ENCODE measurements around the gene SHKBP1. TPM values are rescaled to one million over a fixed set of nuclear protein-coding genes. Genes with fewer than 3 reads are reported as not detected.
"Not testable (repeated sequence)": the region's sequence is repeated elsewhere in the genome, so short reads cannot be mapped to it uniquely, and the experiment has no call there.

The SHKBP1 gene
- total RNA-seq, 3 donors from 2014 or later = 25.8 to 42.9 (median 34.1) TPM

DNA sequence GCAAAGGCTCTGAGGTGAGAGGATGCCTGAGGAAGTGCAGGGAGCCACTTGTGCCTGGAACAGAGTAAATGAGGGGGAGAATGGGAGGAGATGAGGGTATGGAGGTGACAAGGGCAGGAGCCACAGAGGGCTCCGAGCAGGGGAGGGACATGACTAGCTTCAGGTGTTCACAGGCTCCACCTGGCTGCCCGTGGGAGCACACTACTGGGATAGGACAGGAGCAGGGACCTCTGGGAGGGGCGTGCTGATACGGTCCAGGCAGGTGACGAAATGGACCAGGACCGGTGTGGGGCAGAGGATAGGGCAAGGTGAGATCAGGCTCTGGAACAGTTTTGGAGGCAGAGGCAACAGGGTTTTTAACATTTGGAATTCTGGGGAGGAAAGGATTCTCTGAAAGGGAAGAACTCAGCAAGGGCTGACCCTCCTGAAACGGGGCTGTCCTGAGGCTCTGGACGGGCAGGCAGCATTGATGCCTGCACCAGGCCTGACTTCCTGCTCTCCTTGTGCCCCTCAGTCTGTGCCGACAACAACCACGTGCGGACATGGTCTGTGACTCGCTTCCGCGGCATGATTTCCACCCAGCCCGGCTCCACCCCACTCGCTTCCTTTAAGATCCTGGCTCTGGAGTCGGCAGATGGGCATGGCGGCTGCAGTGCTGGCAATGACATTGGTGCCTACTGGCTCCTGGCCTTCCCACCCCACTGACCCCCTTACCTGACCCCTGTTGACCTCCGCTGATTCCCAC is 11.6 kb downstream of the SHKBP1 start:
- Histone ChIP-seq H3K4me1 (no peaks in the 10 kb centered on the region), H3K9me3 (no peaks in the 10 kb centered on the region), H3K27ac (no peak overlapping the region), H3K36me3 (no peaks in the 10 kb centered on the region), H3K27me3 (no peaks in the 10 kb centered on the region), H3K4me3 (no peak overlapping the region)
- intact Hi-C loops (cut with DNase I; ENCODE audit: low total_unique reads) = no loop called here
- no peak for TF ChIP-seq POLR2AphosphoS5 (IDR thresholded peaks at IDR 0.05)
- TF ChIP-seq, protein P1, sequence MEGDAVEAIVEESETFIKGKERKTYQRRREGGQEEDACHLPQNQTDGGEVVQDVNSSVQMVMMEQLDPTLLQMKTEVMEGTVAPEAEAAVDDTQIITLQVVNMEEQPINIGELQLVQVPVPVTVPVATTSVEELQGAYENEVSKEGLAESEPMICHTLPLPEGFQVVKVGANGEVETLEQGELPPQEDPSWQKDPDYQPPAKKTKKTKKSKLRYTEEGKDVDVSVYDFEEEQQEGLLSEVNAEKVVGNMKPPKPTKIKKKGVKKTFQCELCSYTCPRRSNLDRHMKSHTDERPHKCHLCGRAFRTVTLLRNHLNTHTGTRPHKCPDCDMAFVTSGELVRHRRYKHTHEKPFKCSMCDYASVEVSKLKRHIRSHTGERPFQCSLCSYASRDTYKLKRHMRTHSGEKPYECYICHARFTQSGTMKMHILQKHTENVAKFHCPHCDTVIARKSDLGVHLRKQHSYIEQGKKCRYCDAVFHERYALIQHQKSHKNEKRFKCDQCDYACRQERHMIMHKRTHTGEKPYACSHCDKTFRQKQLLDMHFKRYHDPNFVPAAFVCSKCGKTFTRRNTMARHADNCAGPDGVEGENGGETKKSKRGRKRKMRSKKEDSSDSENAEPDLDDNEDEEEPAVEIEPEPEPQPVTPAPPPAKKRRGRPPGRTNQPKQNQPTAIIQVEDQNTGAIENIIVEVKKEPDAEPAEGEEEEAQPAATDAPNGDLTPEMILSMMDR (IDR thresholded peaks at IDR 0.05) = no peak
- no peak for TF ChIP-seq POLR2A (IDR thresholded peaks at IDR 0.05)
- DNase-seq (ENCODE audit: low spot score in 2 of 2) = no peak

DNA sequence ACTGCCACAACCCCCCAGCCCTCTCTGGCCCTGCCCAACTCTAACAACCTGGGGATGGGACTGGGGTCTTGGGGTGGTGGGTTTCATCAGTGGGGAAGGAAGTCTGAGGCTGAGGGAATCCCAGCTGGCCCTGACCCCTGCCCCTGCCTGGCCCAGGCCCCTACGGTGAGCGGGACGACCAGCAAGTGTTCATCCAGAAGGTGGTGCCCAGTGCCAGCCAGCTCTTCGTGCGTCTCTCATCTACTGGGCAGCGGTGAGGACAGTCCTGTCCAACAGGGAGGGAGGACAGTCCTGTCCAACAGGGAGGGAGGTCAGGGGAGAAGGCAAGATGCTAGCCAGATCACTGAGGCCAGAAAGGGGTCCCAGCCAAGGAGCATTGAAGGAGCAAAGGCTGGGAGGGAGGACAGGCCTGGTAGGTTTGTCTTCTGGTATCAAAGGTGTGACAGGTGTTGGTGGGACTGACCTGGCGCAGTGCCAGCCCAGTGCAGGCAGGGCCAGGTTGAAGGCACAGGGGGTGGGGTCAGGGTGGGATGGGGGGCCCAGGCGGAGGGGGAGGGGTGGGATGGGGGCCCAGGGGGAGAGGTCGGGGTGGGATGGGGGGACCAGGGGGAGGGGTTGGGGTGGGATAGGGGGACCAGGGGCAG is 12.4 kb downstream of the SHKBP1 start:
- TF ChIP-seq POLR2AphosphoS5 (IDR thresholded peaks at IDR 0.05) (no peak), POLR2A (IDR thresholded peaks at IDR 0.05) (no peak)
- TF ChIP-seq, protein P1 (IDR thresholded peaks at IDR 0.05) = no peak
- intact Hi-C loops (cut with DNase I; ENCODE audit: low total_unique reads) = no loop called here
- no peak overlapping the region for H3K27ac ChIP-seq

GRCh38 chr19:40589591-40590429 is 13.1 kb downstream of the SHKBP1 start:
- H3K27ac ChIP-seq = no peak overlapping the region
- no peak overlapping the region for H3K4me3 ChIP-seq
- H3K36me3 ChIP-seq = no peaks in the 10 kb centered on the region
- no peaks in the 10 kb centered on the region for H3K9me3 ChIP-seq
- DNase-seq (ENCODE audit: low spot score in 2 of 2) = no peak
- intact Hi-C loops (cut with DNase I; ENCODE audit: low total_unique reads) = no loop called here
- no peaks in the 10 kb centered on the region for H3K27me3 ChIP-seq
- no peaks in the 10 kb centered on the region for H3K4me1 ChIP-seq
- TF ChIP-seq, protein P1 (IDR thresholded peaks at IDR 0.05) = no peak
- TF ChIP-seq POLR2AphosphoS5 (IDR thresholded peaks at IDR 0.05) = no peak
- no peak for TF ChIP-seq POLR2A (IDR thresholded peaks at IDR 0.05)

More for the DNA sequence above, 12.4 kb downstream of the SHKBP1 start:
- Histone ChIP-seq H3K9me3 (no peaks in the 10 kb centered on the region), H3K4me3 (no peak overlapping the region), H3K27me3 (no peaks in the 10 kb centered on the region), H3K4me1 (no peaks in the 10 kb centered on the region), H3K36me3 (no peaks in the 10 kb centered on the region)
- no peak for DNase-seq (ENCODE audit: low spot score in 2 of 2)

DNA sequence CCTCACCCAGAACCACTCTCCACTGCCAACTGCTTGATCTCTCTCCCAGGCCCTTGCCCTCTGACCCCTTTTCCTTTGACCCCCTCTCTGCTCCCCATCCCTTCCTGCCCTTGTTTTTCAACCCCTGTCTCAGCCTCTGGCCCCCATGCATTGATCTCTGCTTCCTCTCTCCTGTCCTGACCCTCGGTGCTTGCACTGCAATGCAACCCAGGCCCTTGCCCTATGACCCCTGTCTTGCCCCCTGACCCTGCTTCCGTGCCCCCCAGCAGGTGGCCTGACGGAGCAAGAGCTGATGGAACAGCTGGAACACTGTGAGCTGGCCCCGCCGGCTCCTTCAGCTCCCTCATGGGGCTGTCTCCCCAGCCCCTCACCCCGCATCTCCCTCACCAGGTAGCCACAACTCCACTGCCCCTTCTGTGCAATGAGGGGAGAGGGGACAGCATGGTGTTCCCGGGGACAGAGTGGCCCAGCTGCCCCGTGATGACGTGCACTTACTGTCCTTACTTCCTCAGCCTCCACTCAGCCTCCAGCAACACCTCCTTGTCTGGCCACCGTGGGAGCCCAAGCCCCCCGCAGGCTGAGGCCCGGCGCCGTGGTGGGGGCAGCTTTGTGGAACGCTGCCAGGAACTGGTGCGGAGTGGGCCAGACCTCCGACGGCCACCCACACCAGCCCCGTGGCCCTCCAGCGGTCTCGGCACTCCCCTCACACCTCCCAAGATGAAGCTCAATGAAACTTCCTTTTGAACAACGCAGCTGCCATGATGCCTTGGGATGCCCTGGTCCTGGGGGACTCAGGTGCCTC is 14.0 kb downstream of the SHKBP1 start:
- intact Hi-C loops (cut with DNase I; ENCODE audit: low total_unique reads) = no loop called here
- Histone ChIP-seq H3K9me3 (no peaks in the 10 kb centered on the region), H3K36me3 (no peaks in the 10 kb centered on the region), H3K27me3 (peaks cover 0 to 3% of the 10 kb centered on the region in 2 donors), H3K27ac (no peak overlapping the region), H3K4me1 (no peaks in the 10 kb centered on the region), H3K4me3 (no peak overlapping the region)
- TF ChIP-seq, protein P1 (IDR thresholded peaks at IDR 0.05) = no peak
- TF ChIP-seq POLR2AphosphoS5 (IDR thresholded peaks at IDR 0.05) = no peak
- TF ChIP-seq POLR2A (IDR thresholded peaks at IDR 0.05) = no peak
- DNase-seq (ENCODE audit: low spot score in 2 of 2) = no peak

DNA sequence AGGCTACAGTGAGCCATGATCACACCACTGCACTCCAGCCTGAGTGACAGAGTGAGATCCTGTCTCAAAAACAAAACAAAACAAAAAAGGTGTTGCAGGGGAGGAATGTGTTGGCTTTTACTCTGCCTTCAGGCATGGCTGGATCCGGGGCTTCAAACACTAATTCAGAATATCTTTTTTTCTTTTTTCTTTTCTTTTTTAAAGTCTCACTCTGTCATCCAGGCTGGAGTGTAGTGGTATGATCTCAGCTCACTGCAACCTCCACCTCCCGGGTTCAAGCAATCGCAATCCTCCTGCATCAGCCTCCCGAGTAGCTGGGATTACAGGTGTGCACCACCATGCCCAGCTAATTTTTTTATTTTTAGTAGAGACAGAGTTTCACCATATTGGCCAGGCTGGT is 15.1 kb downstream of the SHKBP1 start:
- intact Hi-C loops (cut with DNase I; ENCODE audit: low total_unique reads) = not testable (repeated sequence)

More for the DNA sequence above, 15.1 kb downstream of the SHKBP1 start:
- not testable (repeated sequence) for H3K27ac ChIP-seq; H3K9me3 ChIP-seq; H3K4me1 ChIP-seq; H3K27me3 ChIP-seq; DNase-seq (ENCODE audit: low spot score in 2 of 2); H3K4me3 ChIP-seq; H3K36me3 ChIP-seq
